Measurements from ENCODE around the gene UTP14A.

- TF ChIP-seq EZH2 (IDR thresholded peaks at IDR 0.05; ENCODE audit: low read depth, unreplicated experiment) = no peak
- no peak for TF ChIP-seq CTCF (conservative IDR thresholded peaks at IDR 0.05; ENCODE audit: low read depth in 2 of 2)
- TF ChIP-seq EZH2phosphoT487 (IDR thresholded peaks at IDR 0.05; ENCODE audit: unreplicated experiment) = no peak
- TF ChIP-seq ETS1 (IDR thresholded peaks at IDR 0.05) = no peak
- 0 out of 2 replicates have a peak, but pooled peaks have one; percentile 17 for TF ChIP-seq NANOG (IDR thresholded peaks at IDR 0.05; ENCODE audit: borderline replicate concordance)
- no peak for TF ChIP-seq STAT1 (IDR thresholded peaks at IDR 0.05; ENCODE audit: unreplicated experiment)
- TF ChIP-seq POLR2AphosphoS5 (IDR thresholded peaks at IDR 0.05; ENCODE audit: low read depth) = no peak
Observed at GRCh38 chrX:129876771-129877305, 29.1 kb upstream of the UTP14A start.
